NOMO-1 treated with dmso at 0.1 percent for 144 hours (cell line): ENCODE measurements around the gene ALDH1A1.

Experiments used
- DNase-seq: peaks from one replicate; lab custom pipeline; 2025; ENCODE audit not compliant: unreplicated experiment; lab: John Stamatoyannopoulos, UW

ALDH1A1 gene

DNA sequence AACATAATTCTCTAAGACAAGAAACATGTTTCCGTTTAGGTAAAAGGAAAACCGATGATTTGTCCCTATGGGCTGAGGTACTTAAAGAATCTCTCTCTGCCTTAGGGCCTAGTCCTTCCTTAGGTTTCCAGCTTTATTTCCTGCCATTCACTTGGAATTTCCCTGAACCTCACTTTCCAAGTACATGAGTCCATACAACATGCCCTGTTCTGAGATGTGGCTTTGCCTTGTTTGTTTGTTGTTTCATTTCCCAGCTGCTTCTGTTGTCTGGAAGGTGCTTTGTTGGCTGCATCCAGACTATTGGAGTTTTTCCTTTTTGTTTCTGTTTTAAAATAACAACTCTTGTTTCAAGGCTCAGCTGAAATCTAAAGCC lies 95.2 kb downstream of the ALDH1A1 start:
- DNase-seq: no peak

DNA sequence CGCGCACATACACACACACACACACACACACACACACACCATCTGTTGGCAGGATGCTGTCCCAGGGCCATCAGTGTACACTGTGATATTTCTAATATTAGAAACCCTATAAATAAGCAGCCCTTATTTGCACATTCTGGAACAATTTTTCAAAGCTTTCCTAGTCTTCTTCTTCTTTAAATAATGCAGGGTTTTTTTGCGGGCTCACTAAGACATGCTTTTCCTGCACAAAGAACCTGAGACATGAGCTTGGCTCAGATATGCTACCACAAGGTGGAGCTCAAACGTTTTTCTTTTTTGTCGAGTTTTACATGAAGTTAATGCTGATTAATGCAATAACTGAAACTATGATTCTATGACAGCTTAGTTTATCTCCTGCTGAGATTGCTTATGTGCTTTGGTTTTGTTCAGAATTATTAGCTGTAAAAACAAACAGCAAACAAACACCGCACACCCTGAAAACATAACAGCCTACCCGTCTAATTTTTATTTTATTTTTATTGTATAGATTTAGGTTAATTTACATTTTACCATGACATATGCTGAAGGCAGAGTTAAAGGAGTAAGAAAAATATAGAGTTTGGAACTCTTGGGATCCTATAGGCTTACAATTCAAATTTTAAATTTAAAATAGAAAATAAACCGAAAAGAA lies 95.8 kb downstream of the ALDH1A1 start:
- no peak for DNase-seq

DNA sequence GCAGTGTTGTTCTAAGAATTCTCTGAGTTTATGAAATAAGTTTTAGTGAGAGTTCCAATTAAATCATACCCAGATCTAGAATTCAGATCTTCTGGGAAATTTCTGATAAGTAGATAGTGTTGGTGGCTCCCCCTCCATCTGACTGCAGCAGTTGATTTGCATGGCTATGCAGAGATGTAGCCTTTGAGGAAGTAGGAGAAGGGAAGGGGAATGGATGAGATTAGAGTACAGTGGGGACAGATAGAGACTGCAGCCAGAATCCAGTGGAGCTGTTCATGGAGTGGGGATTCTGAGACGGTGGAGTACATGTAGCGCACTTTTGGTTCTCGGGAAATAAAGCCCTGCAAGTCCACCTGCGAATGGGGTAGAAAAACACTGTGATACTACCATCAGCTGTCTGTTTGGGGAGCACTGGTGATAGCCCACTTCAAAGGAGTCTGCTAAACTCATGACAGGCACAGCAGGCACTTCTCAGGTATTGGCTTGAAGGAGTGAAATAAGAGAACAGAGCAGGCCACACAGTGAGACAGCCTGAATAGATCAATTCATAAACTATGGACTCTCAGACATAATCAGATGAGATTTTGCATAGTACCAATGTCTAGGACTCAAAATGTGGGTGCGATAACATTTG lies 96.8 kb downstream of the ALDH1A1 start:
- DNase-seq: no peak

DNA sequence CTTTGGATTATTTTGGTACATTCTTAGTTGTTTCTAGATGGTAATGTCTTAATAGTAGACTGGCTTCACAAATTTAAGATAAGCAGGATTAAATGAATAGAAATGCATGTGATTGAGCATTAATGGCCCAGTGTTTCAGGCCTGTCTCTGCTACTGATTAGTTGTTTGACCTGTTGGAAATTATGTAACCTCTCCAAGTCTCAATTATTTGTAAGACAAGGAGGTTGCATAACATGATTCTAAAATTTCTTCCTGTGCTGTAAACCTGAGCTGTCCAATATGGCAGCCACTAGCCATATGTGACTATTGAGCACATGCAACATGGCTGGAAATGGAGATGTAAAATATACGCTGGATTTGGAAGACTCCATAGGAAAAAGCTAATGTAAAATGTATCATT lies 97.5 kb downstream of the ALDH1A1 start:
- no peak for DNase-seq
